Epithelial cell of esophagus (primary cell): ENCODE results near the gene MAPK8IP2.
"Not testable (repeated sequence)": the region's sequence is repeated elsewhere in the genome, so short reads cannot be mapped to it uniquely, and the experiment has no call there.

Experiments used
- DNase-seq: peaks from one replicate; pipeline ENCODE4 v3.0.0; 2010; ENCODE audit warnings: low read depth
- H3K4me3 ChIP-seq: 2 replicates; pipeline ENCODE4 v1.5.1; 2011; ENCODE audit warnings: mild to moderate bottlenecking, low read length, control low read depth
- CTCF ChIP-seq: IDR thresholded peaks from 2 replicates; pipeline ENCODE4 v1.5.1; 2011; ENCODE audit warnings: low read depth, mild to moderate bottlenecking, low read length, control low read depth, inconsistent platforms; ENCODE audit not compliant: insufficient read depth; ENCODE audit errors: missing control alignments

MAPK8IP2 gene

GRCh38 chr22:50612528-50613221 is 12.1 kb downstream of the MAPK8IP2 start:
- peak; percentile 19 for DNase-seq
- no peak overlapping the region for H3K4me3 ChIP-seq
- TF ChIP-seq CTCF = no peak

- peak; percentile 35 for DNase-seq
- TF ChIP-seq CTCF = no peak
- H3K4me3 ChIP-seq = no peak overlapping the region
These were observed 12.8 kb downstream of the MAPK8IP2 start for GRCh38 chr22:50613291-50613981.

- not testable (repeated sequence) for DNase-seq, H3K4me3 ChIP-seq
These were observed 13.7 kb downstream of the MAPK8IP2 start for GRCh38 chr22:50614296-50614695.

GRCh38 chr22:50620593-50621355 is 20.2 kb downstream of the MAPK8IP2 start:
- H3K4me3 ChIP-seq = peak overlapping the region; percentile 20
- TF ChIP-seq CTCF = no peak
- no peak for DNase-seq

- DNase-seq = no peak
- H3K4me3 ChIP-seq = peak overlapping the region; percentile 39
- no peak for TF ChIP-seq CTCF
These were observed 20.8 kb downstream of the MAPK8IP2 start for GRCh38 chr22:50621356-50621880.

- TF ChIP-seq CTCF = peak; percentile 36
- peak overlapping the region; percentile 39 for H3K4me3 ChIP-seq
- DNase-seq = peak; percentile 58
These were observed 21.5 kb downstream of the MAPK8IP2 start for GRCh38 chr22:50621948-50622722.

- peak; percentile 19 for TF ChIP-seq CTCF
- peak; percentile 70 for DNase-seq
- no peak overlapping the region for H3K4me3 ChIP-seq
These were observed 22.2 kb downstream of the MAPK8IP2 start for GRCh38 chr22:50622723-50623327.
